NCI-H1048 (cell line): Measurements from ENCODE around the gene RBP3.

Experiments
- DNase-seq: peaks from one replicate; lab custom pipeline; 2025; lab: John Stamatoyannopoulos, UW

Gene RBP3

GRCh38 chr10:47359101-47359500 lies 10.9 kb downstream of the RBP3 start:
- no peak for DNase-seq

- DNase-seq, result no peak
These were observed 11.7 kb downstream of the RBP3 start for GRCh38 chr10:47359626-47360418.

GRCh38 chr10:47360419-47361040 lies 12.4 kb downstream of the RBP3 start:
- no peak for DNase-seq

GRCh38 chr10:47361293-47361692 lies 13.1 kb downstream of the RBP3 start:
- no peak for DNase-seq

- DNase-seq, result no peak
These were observed 14.0 kb downstream of the RBP3 start for GRCh38 chr10:47362199-47362598.

- no peak for DNase-seq
These were observed 15.6 kb downstream of the RBP3 start for GRCh38 chr10:47363781-47364180.

- DNase-seq, result no peak
These were observed 16.2 kb downstream of the RBP3 start for GRCh38 chr10:47364366-47364765.

- no peak for DNase-seq
These were observed 16.7 kb downstream of the RBP3 start for GRCh38 chr10:47364911-47365310.

GRCh38 chr10:47365431-47366180 lies 17.4 kb downstream of the RBP3 start:
- no peak for DNase-seq

- DNase-seq, result no peak
These were observed 18.0 kb downstream of the RBP3 start for GRCh38 chr10:47366181-47366631.

- DNase-seq, result no peak
These were observed 18.7 kb downstream of the RBP3 start for GRCh38 chr10:47366731-47367460.

GRCh38 chr10:47367646-47368045 lies 19.5 kb downstream of the RBP3 start:
- no peak for DNase-seq

- no peak for DNase-seq
These were observed 20.4 kb downstream of the RBP3 start for GRCh38 chr10:47368431-47369180.

- DNase-seq, result no peak
These were observed 21.2 kb downstream of the RBP3 start for GRCh38 chr10:47369251-47369894.

- no peak for DNase-seq
These were observed 22.0 kb downstream of the RBP3 start for GRCh38 chr10:47370015-47370767.

- no peak for DNase-seq
These were observed 22.7 kb downstream of the RBP3 start for GRCh38 chr10:47370878-47371277.

GRCh38 chr10:47371629-47372485 lies 23.7 kb downstream of the RBP3 start:
- no peak for DNase-seq

GRCh38 chr10:47372726-47373125 lies 24.6 kb downstream of the RBP3 start:
- no peak for DNase-seq
